GM12891 (cell line): Measurements from ENCODE around the gene C1orf74.

ENCODE experiments used
- PAX5 ChIP-seq: IDR thresholded peaks from 2 replicates; pipeline ENCODE4 v1.6.1; 2011; ENCODE audit warnings: low read length, moderate library complexity, mild to moderate bottlenecking; ENCODE audit not compliant: insufficient read depth, severe bottlenecking
- POLR2A ChIP-seq: IDR thresholded peaks from 2 replicates; pipeline ENCODE4 v1.6.1; 2011; ENCODE audit warnings: low read depth, low read length, control low read depth
- POLR2AphosphoS5 ChIP-seq: IDR thresholded peaks from 2 replicates; pipeline ENCODE4 v1.6.1; 2011; ENCODE audit warnings: low read depth, low read length, control low read depth
- POU2F2 ChIP-seq: IDR thresholded peaks from 2 replicates; pipeline ENCODE4 v1.6.1; 2011; ENCODE audit warnings: low read depth, mild to moderate bottlenecking, control low read depth, low read length, moderate library complexity

- 0 out of 2 replicates have a peak, but pooled peaks have one; percentile 4 for TF ChIP-seq POLR2A
- TF ChIP-seq PAX5 = no peak
- no peak for TF ChIP-seq POLR2AphosphoS5
- TF ChIP-seq POU2F2 = no peak
These were observed 14.4 kb downstream of the C1orf74 start for GRCh38 chr1:209769971-209770370.
